ENCODE results near the gene CPAMD8.
"Not testable (repeated sequence)": the region's sequence is repeated elsewhere in the genome, so short reads cannot be mapped to it uniquely, and the experiment has no call there.

CPAMD8 gene

GRCh38 chr19:16960996-16961822, 65.4 kb downstream of the CPAMD8 start:
- not testable (repeated sequence) for H3K27me3 ChIP-seq (ENCODE audit: low read depth, low read length); H3K4me1 ChIP-seq (ENCODE audit: control insufficient read depth in 1 of 2, insufficient read depth in 2 of 2, low read length in 2 of 2); H3K4me3 ChIP-seq (ENCODE audit: low read depth in 1 of 2, low read length in 2 of 2); H3K36me3 ChIP-seq (ENCODE audit: control insufficient read depth in 1 of 2, insufficient read depth in 2 of 2, low read length in 2 of 2); H3K9me3 ChIP-seq (ENCODE audit: control insufficient read depth in 1 of 2, low read length in 2 of 2); H3K27ac ChIP-seq (ENCODE audit: low read length)

DNA sequence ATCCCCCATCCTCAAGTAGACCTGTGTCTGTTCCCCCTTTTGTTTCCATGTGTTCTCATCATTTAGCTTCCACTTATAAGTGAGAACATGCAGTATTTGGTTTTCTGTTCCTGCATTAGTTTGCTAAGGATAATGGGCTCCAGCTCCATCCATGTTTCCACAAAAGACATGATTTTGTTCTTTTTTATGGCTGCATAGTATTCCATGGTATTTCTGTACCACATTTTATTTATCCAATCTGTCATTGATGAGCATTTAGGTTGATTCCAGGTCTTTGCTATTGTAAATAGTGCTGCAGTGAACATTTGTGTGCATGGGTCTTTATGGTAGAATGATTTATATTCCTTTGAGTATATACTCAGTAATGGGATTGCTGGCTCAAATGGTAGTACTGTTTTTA, 68.3 kb downstream of the CPAMD8 start:
- H3K4me3 ChIP-seq (ENCODE audit: low read depth in 1 of 2, low read length in 2 of 2), result not testable (repeated sequence)

DNA sequence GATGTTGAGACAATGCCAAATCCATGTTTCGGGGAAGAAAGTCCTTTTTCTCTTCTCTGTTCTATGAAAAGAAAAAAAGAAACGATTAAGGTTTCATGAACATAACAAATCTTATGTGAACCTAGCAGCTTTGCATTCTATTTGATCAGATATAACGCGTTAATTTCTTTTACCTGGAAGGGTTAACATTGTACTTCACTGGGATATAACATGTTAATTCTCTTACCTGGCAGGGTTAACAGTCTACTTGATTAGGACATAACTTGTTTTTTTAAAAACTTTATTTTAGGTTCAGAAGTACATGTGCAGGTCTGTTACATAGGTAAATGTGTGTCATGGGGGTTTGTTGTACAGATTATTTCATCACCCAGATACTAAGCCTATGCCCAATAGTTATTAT, 68.8 kb downstream of the CPAMD8 start:
- H3K4me3 ChIP-seq (ENCODE audit: low read depth in 1 of 2, low read length in 2 of 2), result no peak overlapping the region
- peaks cover 0 to 4% of the 10 kb centered on the region in 2 donors for H3K4me1 ChIP-seq (ENCODE audit: control insufficient read depth in 1 of 2, insufficient read depth in 2 of 2, low read length in 2 of 2)
- H3K9me3 ChIP-seq (ENCODE audit: control insufficient read depth in 1 of 2, low read length in 2 of 2), result no peaks in the 10 kb centered on the region
- no peaks in the 10 kb centered on the region for H3K27me3 ChIP-seq (ENCODE audit: low read depth, low read length)
- H3K27ac ChIP-seq (ENCODE audit: low read length), result no peak overlapping the region
- H3K36me3 ChIP-seq (ENCODE audit: control insufficient read depth in 1 of 2, insufficient read depth in 2 of 2, low read length in 2 of 2), result no peaks in the 10 kb centered on the region

More for the DNA sequence above, 68.3 kb downstream of the CPAMD8 start:
- H3K36me3 ChIP-seq (ENCODE audit: control insufficient read depth in 1 of 2, insufficient read depth in 2 of 2, low read length in 2 of 2); H3K4me1 ChIP-seq (ENCODE audit: control insufficient read depth in 1 of 2, insufficient read depth in 2 of 2, low read length in 2 of 2); H3K9me3 ChIP-seq (ENCODE audit: control insufficient read depth in 1 of 2, low read length in 2 of 2); H3K27me3 ChIP-seq (ENCODE audit: low read depth, low read length); H3K27ac ChIP-seq (ENCODE audit: low read length): not testable (repeated sequence)

GRCh38 chr19:16957151-16957701, 69.4 kb downstream of the CPAMD8 start:
- Histone ChIP-seq H3K4me1 (ENCODE audit: control insufficient read depth in 1 of 2, insufficient read depth in 2 of 2, low read length in 2 of 2) (peaks cover 0 to 4% of the 10 kb centered on the region in 2 donors), H3K36me3 (ENCODE audit: control insufficient read depth in 1 of 2, insufficient read depth in 2 of 2, low read length in 2 of 2) (no peaks in the 10 kb centered on the region), H3K4me3 (ENCODE audit: low read depth in 1 of 2, low read length in 2 of 2) (no peak overlapping the region), H3K27me3 (ENCODE audit: low read depth, low read length) (no peaks in the 10 kb centered on the region), H3K27ac (ENCODE audit: low read length) (no peak overlapping the region), H3K9me3 (ENCODE audit: control insufficient read depth in 1 of 2, low read length in 2 of 2) (no peaks in the 10 kb centered on the region)

- Histone ChIP-seq H3K36me3 (ENCODE audit: control insufficient read depth in 1 of 2, insufficient read depth in 2 of 2, low read length in 2 of 2) (no peaks in the 10 kb centered on the region), H3K27me3 (ENCODE audit: low read depth, low read length) (no peaks in the 10 kb centered on the region), H3K4me3 (ENCODE audit: low read depth in 1 of 2, low read length in 2 of 2) (no peak overlapping the region), H3K4me1 (ENCODE audit: control insufficient read depth in 1 of 2, insufficient read depth in 2 of 2, low read length in 2 of 2) (peaks cover 0 to 4% of the 10 kb centered on the region in 2 donors), H3K9me3 (ENCODE audit: control insufficient read depth in 1 of 2, low read length in 2 of 2) (no peaks in the 10 kb centered on the region), H3K27ac (ENCODE audit: low read length) (no peak overlapping the region)
These were observed 71.4 kb downstream of the CPAMD8 start for GRCh38 chr19:16955161-16955560.

GRCh38 chr19:16952046-16952445, 74.6 kb downstream of the CPAMD8 start:
- Histone ChIP-seq H3K27me3 (ENCODE audit: low read depth, low read length) (no peaks in the 10 kb centered on the region), H3K27ac (ENCODE audit: low read length) (no peak overlapping the region), H3K36me3 (ENCODE audit: control insufficient read depth in 1 of 2, insufficient read depth in 2 of 2, low read length in 2 of 2) (no peaks in the 10 kb centered on the region), H3K4me3 (ENCODE audit: low read depth in 1 of 2, low read length in 2 of 2) (no peak overlapping the region), H3K9me3 (ENCODE audit: control insufficient read depth in 1 of 2, low read length in 2 of 2) (no peaks in the 10 kb centered on the region), H3K4me1 (ENCODE audit: control insufficient read depth in 1 of 2, insufficient read depth in 2 of 2, low read length in 2 of 2) (peaks cover 0 to 2% of the 10 kb centered on the region in 2 donors)

DNA sequence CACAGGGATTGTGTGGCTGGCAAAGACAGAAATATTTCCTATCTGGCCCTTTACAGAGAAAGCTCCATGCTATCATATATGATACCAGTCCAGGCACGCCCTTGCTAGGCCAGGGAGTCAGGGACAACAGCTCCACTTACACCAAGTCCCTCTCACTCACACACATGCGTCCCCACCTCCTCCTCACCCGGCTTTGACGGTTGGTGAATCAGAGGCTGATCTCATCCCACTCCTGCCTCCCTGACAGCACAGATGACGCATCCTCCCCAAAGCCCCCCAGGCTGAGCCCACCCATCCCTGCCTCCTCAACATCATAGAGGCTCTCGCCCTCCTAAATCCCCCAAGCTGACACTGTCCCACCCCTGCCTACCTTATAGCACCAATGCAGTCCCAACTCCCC, 75.1 kb downstream of the CPAMD8 start:
- Histone ChIP-seq H3K9me3 (ENCODE audit: control insufficient read depth in 1 of 2, low read length in 2 of 2) (no peaks in the 10 kb centered on the region), H3K4me3 (ENCODE audit: low read depth in 1 of 2, low read length in 2 of 2) (no peak overlapping the region), H3K36me3 (ENCODE audit: control insufficient read depth in 1 of 2, insufficient read depth in 2 of 2, low read length in 2 of 2) (no peaks in the 10 kb centered on the region), H3K27ac (ENCODE audit: low read length) (no peak overlapping the region), H3K4me1 (ENCODE audit: control insufficient read depth in 1 of 2, insufficient read depth in 2 of 2, low read length in 2 of 2) (no peaks in the 10 kb centered on the region), H3K27me3 (ENCODE audit: low read depth, low read length) (no peaks in the 10 kb centered on the region)

- no peaks in the 10 kb centered on the region for H3K36me3 ChIP-seq (ENCODE audit: control insufficient read depth in 1 of 2, insufficient read depth in 2 of 2, low read length in 2 of 2)
- H3K9me3 ChIP-seq (ENCODE audit: control insufficient read depth in 1 of 2, low read length in 2 of 2), result no peaks in the 10 kb centered on the region
- no peak overlapping the region for H3K4me3 ChIP-seq (ENCODE audit: low read depth in 1 of 2, low read length in 2 of 2)
- H3K4me1 ChIP-seq (ENCODE audit: control insufficient read depth in 1 of 2, insufficient read depth in 2 of 2, low read length in 2 of 2), result no peaks in the 10 kb centered on the region
- no peaks in the 10 kb centered on the region for H3K27me3 ChIP-seq (ENCODE audit: low read depth, low read length)
- H3K27ac ChIP-seq (ENCODE audit: low read length), result no peak overlapping the region
These were observed 77.0 kb downstream of the CPAMD8 start for GRCh38 chr19:16949496-16950023.

DNA sequence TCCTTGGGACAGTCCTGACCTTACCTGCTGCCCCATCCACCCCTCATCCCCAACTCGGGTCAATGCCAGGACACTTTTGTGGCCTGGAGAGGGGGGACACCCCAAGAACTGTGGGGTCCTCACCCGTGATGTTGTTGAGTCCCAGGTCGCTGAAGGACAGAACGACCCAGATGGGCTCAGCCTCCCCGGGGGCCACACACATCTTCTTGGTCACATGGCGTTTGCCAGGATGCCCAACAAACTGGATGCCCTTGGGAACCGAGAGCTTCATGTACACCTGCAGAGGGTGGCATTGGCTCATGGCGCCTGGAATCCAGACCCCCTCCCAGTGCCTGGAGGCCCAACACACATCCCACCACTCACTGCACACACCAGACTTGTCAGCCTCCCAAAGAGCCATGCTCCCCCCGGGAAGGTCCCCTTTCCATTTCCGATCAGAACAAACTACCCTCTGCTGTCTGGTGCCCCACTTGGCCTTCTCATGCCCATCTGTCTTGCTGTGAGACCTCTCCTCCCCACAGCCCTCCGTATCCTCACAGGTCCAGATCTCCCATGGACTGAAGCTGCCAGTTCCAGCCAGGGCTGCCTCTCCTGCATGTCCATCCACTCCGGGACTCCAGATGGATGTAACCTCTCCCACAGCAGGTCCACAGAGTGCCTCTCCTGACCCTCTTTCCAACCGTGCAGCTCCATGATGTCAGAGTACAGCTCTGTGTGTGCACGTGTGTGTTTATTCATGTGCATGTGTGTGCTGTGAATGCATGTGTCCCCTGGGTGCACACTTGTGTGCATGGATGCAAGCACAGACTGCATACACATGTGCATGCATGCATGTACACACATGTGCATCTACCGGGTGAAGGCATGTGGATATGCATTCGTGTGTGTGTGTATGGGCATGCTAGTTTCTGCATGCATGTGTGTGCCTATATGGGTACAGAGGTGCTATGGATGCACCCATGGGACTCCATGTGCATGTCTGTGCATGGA, 79.4 kb downstream of the CPAMD8 start:
- Histone ChIP-seq H3K9me3 (ENCODE audit: control insufficient read depth in 1 of 2, low read length in 2 of 2) (no peaks in the 10 kb centered on the region), H3K4me1 (ENCODE audit: control insufficient read depth in 1 of 2, insufficient read depth in 2 of 2, low read length in 2 of 2) (no peaks in the 10 kb centered on the region), H3K27ac (ENCODE audit: low read length) (no peak overlapping the region), H3K4me3 (ENCODE audit: low read depth in 1 of 2, low read length in 2 of 2) (no peak overlapping the region), H3K36me3 (ENCODE audit: control insufficient read depth in 1 of 2, insufficient read depth in 2 of 2, low read length in 2 of 2) (no peaks in the 10 kb centered on the region), H3K27me3 (ENCODE audit: low read depth, low read length) (no peaks in the 10 kb centered on the region)

- H3K27me3 ChIP-seq (ENCODE audit: low read depth, low read length), result no peaks in the 10 kb centered on the region
- no peaks in the 10 kb centered on the region for H3K9me3 ChIP-seq (ENCODE audit: control insufficient read depth in 1 of 2, low read length in 2 of 2)
- no peaks in the 10 kb centered on the region for H3K4me1 ChIP-seq (ENCODE audit: control insufficient read depth in 1 of 2, insufficient read depth in 2 of 2, low read length in 2 of 2)
- H3K27ac ChIP-seq (ENCODE audit: low read length), result no peak overlapping the region
- H3K4me3 ChIP-seq (ENCODE audit: low read depth in 1 of 2, low read length in 2 of 2), result no peak overlapping the region
- H3K36me3 ChIP-seq (ENCODE audit: control insufficient read depth in 1 of 2, insufficient read depth in 2 of 2, low read length in 2 of 2), result no peaks in the 10 kb centered on the region
These were observed 80.7 kb downstream of the CPAMD8 start for GRCh38 chr19:16945762-16946465.
